ENCODE results near the gene DNAH6.

DNAH6 gene

DNA sequence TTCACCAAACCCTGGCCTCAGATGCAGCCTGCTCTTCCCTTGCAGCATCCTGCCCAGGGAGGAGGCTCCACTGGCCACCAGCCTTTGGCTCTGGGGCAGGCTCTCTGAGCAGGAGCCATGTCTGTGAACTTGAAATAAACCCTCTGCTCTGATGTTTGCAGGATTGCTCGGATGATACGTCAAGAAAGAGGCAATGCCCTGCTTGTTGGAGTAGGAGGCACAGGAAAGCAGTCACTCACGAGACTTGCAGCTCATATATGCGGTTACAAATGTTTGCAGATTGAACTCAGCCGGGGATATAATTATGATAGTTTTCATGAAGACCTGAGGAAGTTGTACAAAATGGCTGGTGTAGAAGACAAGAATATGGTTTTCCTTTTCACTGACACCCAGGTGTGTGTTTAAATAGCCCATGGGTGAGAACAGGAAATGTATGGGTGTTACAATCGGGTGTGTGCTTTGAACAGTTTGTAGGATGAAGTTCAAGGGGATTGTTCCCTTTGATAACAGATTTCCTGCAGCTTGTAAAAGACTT lies 177.9 kb downstream of the DNAH6 start:
- no peak for DNase-seq (ENCODE audit: low spot score)

GRCh38 chr2:84697895-84698294 lies 181.6 kb downstream of the DNAH6 start:
- peak; percentile 59 for DNase-seq (ENCODE audit: low spot score)

GRCh38 chr2:84700006-84700405 lies 183.7 kb downstream of the DNAH6 start:
- no peak for DNase-seq (ENCODE audit: low spot score)

DNA sequence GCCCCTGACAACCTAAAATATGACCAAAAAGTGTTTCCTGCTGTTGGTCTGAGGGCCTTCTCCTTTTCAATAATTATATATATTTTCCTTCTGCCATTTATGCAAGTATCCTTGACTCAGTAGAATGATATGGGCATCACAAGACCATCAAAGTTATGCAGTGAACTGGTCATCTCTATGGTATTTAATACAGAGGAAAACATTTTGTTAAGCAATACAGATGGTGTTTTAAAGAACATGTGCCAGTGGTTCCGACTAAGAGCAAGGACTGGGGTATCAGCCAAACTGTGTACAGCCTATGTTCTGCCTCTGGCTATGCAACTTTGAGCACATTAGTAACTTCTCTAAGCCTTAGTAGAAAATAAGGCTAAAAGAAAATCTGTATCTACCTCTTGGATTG lies 185.6 kb downstream of the DNAH6 start:
- DNase-seq (ENCODE audit: low spot score) = peak; percentile 62

- no peak for DNase-seq (ENCODE audit: low spot score)
These were observed 186.6 kb downstream of the DNAH6 start for GRCh38 chr2:84702941-84703340.

DNA sequence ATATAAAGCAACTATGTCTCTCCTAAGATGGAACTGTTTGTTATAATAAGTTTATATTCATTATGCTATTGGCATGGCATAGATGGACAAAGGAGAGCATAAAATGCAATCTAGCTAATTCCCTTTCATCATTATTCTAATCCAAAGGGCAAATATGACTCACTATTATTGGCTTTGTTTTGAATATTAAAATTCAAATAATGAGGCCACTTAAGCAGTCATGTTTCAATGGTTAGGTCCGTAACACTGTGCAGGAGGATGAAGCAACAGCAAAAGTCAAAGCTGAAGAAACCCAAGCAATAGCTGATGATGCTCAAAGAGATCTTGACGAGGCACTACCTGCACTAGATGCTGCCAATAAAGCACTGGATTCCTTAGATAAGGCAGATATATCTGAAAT lies 187.5 kb downstream of the DNAH6 start:
- DNase-seq (ENCODE audit: low spot score) = no peak

DNA sequence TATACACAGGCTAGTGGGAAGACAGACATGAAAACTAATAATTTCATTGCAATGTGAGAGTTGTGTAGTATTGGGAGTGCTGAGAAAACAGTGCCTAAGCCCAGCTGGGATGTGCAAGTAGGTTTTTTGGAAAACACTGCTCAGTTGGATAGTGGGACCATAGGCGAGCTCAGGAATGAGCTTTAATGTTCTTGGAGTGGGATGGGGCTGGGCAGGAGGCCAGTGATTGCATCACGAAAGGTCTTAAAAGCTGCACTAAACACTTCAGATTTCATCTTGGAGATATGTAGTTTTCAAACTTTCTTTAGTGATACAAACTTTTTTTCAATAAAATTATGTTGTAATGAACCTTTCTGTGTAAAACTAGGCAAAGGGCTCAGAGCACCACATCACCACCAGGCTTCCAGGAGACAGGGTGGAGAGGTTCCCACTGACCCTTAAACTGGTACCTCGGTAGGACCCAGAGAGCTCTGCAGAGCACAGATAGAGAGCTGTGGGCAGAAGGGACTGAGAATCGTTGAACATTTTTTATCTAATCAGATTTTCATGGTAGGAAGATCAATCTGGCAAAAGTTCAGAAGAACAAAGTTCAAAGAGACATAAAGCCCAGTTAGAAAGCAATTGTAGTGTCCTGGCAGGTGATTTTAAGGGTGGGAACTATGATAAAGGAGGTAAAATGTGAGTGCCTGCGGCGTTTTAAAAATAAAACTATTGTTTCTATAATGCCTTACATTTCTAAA lies 188.4 kb downstream of the DNAH6 start:
- DNase-seq (ENCODE audit: low spot score) = no peak

GRCh38 chr2:84705858-84706257 lies 189.6 kb downstream of the DNAH6 start:
- no peak for DNase-seq (ENCODE audit: low spot score)

GRCh38 chr2:84708442-84708841 lies 192.1 kb downstream of the DNAH6 start:
- DNase-seq (ENCODE audit: low spot score) = no peak

GRCh38 chr2:84711651-84712050 lies 195.4 kb downstream of the DNAH6 start:
- DNase-seq (ENCODE audit: low spot score) = no peak

- DNase-seq (ENCODE audit: low spot score) = peak; percentile 8
These were observed 197.1 kb downstream of the DNAH6 start for GRCh38 chr2:84713441-84713840.

- DNase-seq (ENCODE audit: low spot score) = no peak
These were observed 200.3 kb downstream of the DNAH6 start for GRCh38 chr2:84716564-84716963.

DNA sequence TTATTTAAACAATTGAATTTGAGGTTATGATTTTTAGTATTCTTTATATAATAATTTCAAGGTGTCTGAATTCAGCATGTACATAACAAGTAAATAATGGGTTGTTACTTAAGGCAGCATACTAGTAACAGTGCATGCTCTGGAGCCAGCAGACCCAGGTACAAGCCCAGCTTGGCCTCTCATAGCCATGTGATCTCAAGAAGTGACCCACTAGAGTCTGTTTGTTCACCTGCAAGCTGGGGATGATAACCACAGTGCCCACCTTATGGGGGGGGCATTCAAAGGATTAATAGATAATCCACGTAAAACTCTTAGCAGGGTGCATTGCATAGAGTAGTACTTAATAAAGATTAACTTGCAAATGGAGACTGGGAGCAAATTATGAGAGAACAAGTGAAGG lies 201.0 kb downstream of the DNAH6 start:
- no peak for DNase-seq (ENCODE audit: low spot score)

DNA sequence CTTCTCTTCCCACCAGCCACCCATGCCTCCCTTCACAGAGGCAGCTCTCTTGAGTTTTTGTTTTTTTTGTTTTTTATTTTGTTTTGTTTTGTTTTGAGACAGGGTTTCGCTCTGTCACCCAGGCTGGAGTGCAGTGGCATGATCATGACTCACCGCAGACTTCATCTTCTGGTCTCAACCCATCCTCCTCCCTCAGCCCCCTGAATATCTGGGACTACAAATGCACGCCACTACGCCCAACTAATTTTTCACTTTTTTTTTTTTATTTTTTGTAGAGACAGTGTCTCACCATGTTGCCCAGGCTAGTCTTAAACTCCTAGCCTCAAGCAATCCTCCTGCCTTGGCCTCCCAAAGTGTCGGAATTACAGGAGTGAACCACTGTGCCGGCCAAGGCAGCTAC lies 203.1 kb downstream of the DNAH6 start:
- no peak for DNase-seq (ENCODE audit: low spot score)

DNA sequence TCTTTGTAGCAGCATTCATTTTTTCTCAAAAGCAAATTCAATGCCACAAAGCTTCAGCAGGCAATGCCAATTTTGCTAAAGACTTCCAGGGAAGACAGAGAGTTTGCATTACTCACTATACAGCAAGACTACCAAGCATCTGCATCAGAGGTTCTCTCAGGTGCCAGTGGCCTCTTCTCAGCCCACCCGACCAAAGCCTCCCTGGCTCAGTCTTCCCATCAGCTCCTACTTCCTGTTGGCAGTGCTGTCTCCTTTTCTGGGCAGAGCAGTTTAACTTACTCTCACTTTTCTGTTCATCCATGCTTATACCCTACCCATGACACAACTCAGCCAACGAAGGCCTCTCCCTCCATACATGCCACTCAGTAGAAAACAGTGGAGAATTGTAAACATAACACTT lies 207.5 kb downstream of the DNAH6 start:
- no peak for DNase-seq (ENCODE audit: low spot score)

DNA sequence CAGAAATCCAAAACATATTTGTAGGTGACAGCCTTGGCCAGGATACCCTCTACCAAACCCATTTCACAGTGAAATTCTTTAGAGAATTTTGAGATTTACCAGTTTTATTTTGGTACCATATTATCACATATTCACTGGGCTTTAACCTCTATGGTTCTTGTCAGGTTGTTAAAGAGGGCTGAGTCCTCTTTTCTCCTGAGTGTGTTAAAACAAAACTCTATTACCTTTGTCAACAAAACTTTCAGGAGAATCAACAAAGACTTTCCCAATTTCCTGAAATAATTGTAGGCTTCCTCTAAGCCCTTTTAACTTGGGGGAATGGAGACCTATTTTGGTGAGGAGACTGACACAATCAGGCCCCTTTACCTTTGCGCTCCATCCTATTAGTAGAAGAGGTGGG lies 209.4 kb downstream of the DNAH6 start:
- DNase-seq (ENCODE audit: low spot score) = no peak

- DNase-seq (ENCODE audit: low spot score) = no peak
These were observed 211.0 kb downstream of the DNAH6 start for GRCh38 chr2:84727315-84727714.

- DNase-seq (ENCODE audit: low spot score) = no peak
These were observed 212.9 kb downstream of the DNAH6 start for GRCh38 chr2:84729224-84729623.

DNA sequence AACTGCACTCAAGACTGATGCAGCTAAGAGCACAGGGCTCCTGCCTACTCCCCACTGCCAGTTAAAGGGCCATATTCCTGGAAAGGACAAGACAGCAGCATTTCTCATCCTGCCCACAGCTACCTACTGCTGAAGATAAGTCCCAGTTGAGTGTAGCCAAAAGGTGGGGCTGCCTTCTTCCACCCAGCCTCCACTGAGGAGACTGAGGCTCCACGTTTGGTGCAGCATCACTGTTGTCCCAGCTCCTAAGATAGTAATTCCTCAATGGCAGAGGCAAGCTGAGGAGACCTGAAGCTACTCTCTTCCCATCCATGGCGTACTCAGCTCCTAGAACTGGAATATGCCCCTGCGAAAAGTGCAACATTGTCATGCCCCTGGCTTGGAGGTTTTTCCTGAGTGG lies 214.9 kb downstream of the DNAH6 start:
- DNase-seq (ENCODE audit: low spot score) = no peak

- no peak for DNase-seq (ENCODE audit: low spot score)
These were observed 216.8 kb downstream of the DNAH6 start for GRCh38 chr2:84732897-84733778.

GRCh38 chr2:84735389-84735788 lies 219.1 kb downstream of the DNAH6 start:
- no peak for DNase-seq (ENCODE audit: low spot score)

GRCh38 chr2:84741182-84741822 lies 225.0 kb downstream of the DNAH6 start:
- DNase-seq (ENCODE audit: low spot score) = peak; percentile 10

GRCh38 chr2:84748341-84748740 lies 232.0 kb downstream of the DNAH6 start:
- no peak for DNase-seq (ENCODE audit: low spot score)

Measured in kidney tubule cell (primary cell).